C4-2B (cell line): ENCODE data around the gene CLDN5.

Source experiments
- CTCF ChIP-seq: fragments of 450-650 bp; conservative IDR thresholded peaks from 2 replicates; pipeline ENCODE4 v1.5.1; 2017; ENCODE audit warnings: mild to moderate bottlenecking
- ZFX ChIP-seq: fragments of 450-650 bp; IDR thresholded peaks from 2 replicates; pipeline ENCODE4 v1.6.1; 2017

GRCh38 chr22:19556963-19557545 lies 32.8 kb upstream of the CLDN5 start:
- TF ChIP-seq CTCF (no peak), ZFX (no peak)
